GM19099 (cell line): ENCODE data around the gene UBE2G2.

ENCODE experiments used
- POLR2A ChIP-seq: IDR thresholded peaks from 3 replicates; pipeline ENCODE4 v1.6.1; 2011; ENCODE audit warnings: low read depth; ENCODE audit not compliant: insufficient read length; ENCODE audit errors: extremely low read depth

The UBE2G2 gene

GRCh38 chr21:44838951-44839350 lies 37.3 kb upstream of the UBE2G2 start:
- TF ChIP-seq POLR2A = no peak

DNA sequence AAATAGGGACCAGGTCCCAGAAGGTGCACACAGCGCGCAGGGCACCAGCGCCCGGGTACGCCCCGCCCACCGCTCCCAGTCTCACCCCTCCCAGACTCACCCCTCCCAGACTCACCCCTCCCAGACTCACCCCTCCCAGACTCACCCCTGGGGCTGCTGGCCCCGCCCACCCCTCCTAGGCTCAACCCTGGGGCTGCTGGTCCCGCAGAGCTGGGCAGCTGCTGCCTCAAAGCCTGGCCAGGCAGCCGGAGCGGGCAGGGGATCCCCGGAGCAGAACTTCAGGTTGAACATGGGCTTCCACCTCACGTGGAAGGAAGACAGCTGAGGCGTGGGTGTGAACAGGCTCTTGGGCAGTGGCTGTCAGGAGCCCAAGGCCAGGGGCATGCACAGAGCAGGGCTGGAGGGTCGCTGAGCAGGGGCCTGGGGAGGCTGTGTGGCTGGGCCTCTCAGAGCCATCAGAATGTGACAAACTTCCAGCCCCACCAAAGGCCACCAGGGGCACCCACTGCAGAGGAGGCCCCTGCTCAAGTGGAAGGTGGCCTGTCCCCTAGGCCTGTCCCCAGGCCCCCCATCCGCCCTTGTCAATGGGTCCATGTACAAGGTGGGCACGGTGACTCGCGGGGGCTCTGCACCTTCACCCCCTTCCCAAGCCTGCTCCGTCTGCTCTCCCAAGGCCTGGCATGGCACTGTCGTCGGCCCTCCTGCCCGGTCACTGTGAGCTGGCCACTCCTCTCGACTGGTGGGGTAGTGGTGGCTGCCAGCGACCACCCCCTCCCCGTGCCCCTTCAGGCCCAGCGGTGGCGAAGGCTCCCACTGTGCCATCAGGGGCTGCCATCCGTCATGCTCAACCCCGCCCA lies 36.6 kb upstream of the UBE2G2 start:
- no peak for TF ChIP-seq POLR2A

- TF ChIP-seq POLR2A = no peak
Observed at GRCh38 chr21:44837537-44837936, 35.9 kb upstream of the UBE2G2 start.

DNA sequence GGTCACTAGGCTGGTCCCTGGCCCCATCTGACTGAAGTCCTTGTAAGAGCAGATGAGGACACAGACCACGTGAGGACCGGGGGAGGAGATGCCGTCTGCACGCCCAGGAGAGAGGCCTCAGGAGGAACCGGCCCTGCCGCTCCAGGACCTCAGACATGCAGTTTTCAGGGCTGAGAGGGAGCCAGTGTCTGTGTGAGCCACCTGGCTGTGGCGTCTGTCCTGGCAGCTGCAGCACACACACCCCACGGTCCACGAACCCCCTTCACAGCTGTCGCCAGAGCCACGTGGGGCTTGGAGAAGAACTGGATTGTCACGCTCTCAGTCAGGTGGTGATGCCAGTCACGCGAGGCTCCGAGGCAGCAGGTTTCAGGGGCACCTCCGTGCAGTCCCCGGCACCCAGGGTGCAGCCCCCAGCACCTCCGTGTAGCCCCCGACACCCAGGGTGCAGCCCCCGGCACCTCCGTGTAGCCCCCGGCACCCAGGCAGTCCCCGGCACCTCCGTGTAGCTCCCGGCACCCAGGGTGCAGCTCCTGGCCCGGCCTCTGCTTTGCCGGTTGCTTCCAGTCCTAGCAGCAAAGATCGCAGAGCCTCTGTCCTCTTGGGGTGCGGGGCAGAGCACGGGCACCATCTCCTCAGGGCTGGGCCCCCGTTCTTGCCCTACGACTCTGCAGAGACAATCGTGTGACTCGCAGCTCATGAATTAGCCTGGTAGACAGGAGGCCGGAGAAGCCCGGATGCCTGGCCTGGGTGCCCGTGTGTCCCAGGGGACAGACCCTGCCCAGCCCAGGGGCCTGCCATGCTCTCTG lies 35.2 kb upstream of the UBE2G2 start:
- TF ChIP-seq POLR2A = no peak

GRCh38 chr21:44836349-44836665 lies 34.7 kb upstream of the UBE2G2 start:
- TF ChIP-seq POLR2A = no peak

- no peak for TF ChIP-seq POLR2A
Observed at GRCh38 chr21:44835647-44835973, 34.0 kb upstream of the UBE2G2 start.

DNA sequence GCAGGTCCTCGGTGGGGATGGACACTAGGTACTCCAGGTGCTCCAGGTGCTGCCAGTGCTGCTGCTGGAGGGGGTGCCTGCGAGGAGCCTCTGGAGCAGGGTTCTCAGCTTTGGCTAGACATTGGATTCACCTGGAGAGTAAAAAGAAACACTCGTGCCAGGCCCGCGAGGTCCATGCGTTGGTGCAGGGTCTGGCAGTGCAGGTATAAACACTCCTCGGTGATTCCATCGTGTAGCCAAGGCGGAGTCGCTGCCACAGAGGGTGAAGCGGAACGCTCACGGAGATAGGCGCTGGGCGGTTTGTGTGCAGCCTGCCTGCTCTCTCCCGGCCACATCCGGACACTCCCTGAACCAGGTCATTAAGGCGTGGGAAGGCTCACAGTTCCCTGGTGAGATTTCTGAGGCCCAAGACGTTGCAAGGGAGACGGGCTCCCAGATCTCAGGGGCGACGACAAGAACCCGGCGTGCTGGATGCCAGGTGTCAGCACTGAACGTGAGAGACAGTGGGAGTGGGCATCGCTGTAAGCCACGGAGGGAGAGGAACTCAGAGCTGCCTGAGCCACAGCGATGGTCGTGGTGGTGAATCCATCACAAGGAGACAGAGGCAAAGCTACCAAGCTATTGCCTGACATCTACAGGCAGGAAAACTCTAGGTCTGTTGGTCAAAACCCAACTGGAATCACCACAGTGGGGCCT lies 33.5 kb upstream of the UBE2G2 start:
- TF ChIP-seq POLR2A = no peak

- no peak for TF ChIP-seq POLR2A
Observed at GRCh38 chr21:44834231-44834950, 32.8 kb upstream of the UBE2G2 start.

DNA sequence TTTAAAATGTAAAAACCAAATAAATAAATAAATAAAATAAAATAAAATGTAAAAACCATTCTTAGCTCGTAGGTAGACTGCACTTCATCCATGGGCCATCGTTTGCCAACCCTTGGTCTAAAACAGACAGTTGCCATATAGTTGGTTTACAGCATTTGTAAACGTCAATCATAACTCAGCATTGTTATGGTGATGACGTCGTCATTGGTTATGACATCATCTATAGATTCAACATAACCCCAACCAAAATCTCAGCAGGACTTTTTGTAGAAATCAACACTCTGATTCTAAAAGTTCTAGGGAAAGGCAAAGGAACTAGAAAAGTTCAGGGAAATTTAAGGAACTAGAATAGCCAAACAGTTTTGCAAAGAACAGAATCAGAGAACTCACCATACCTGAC lies 32.0 kb upstream of the UBE2G2 start:
- no peak for TF ChIP-seq POLR2A

- no peak for TF ChIP-seq POLR2A
Observed at GRCh38 chr21:44831227-44831860, 29.7 kb upstream of the UBE2G2 start.

- TF ChIP-seq POLR2A = no peak
Observed at GRCh38 chr21:44829507-44830092, 28.0 kb upstream of the UBE2G2 start.

DNA sequence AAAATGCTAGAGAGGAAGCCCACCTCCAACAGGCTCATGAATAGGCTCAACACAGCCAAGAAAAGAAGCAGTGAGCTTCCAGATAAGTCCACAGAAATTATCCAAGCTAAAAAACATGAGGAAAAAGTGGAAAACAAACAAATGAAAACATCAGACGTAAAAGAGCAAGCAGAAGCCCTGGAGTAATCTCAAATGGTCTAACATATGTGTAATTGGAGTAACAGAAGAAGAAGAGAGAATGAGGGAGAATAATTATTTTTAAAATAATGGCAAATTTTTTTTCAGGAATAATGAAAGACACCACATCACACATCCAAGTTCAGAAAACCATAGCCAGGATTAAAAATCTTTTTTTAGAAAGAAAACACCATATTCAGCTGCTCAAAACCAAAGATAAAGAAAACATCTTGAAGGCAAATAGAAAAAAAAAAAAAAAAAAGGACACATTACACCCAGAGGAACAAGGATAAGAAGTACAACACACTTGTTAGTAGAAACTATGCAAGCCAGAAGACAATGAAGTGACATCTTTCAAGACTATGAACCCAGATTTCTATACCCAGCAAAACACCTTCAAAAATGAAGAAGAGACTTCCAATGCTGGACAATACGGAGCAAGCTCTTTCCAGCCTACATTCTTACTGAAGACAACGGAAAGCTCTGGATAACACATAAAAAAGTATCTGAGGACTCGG lies 26.9 kb upstream of the UBE2G2 start:
- no peak for TF ChIP-seq POLR2A

DNA sequence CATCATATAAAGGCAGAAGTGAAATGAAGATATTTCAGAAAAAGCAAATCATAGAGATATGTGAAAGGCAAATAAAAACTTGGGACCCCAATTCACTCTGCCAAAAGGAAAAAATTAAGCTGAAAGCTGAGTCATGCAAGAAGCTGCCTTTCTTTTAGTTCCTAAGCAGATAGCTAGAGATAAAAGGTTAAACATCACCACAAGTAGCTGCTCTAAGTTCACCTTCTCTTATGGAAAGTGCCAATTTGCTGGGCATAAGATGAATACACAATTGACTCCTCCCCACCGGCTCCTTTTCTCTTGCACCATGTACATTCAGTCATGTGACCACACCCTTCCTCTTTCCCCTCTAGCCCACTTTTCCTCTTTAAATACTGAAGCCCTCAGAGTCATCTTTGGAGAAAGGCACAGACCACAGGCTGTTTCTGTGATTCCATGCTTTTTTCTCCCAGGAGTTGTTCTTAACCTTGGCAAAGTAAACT lies 21.6 kb upstream of the UBE2G2 start:
- TF ChIP-seq POLR2A = no peak
